ENCODE measurements around the gene LGALS9.
"Not testable (repeated sequence)": the region's sequence is repeated elsewhere in the genome, so short reads cannot be mapped to it uniquely, and the experiment has no call there.

The LGALS9 gene

GRCh38 chr17:27686322-27686721 is 55.3 kb downstream of the LGALS9 start:
- DNase-seq (ENCODE audit: low read depth), result not testable (repeated sequence)

GRCh38 chr17:27690882-27691281 is 59.9 kb downstream of the LGALS9 start:
- DNase-seq (ENCODE audit: low read depth), result no peak

DNA sequence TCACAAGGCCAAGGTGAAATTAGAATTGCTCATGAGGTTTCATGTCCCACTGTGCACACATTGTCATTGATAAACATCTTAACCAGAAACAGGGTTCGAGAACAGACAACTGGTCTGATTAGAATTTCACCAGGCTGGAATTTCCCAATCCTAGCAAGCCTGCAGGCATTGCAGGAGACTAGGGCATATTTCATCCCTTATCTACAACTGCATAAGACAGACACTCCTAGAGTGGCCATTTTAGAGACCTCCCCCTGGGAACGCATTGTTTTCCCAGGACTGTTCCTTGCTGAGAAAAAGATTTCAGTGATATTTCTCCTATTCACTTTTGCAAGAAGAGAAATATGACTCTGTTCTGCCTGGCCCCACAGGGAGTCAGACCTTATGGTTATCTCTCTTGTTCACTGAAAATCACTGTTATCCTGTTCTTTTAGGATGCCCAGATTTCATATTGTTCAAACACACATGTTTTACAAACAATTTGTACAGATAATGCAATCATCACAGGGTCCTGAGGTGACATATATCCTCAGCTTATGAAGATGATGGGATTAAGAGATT is 64.3 kb downstream of the LGALS9 start:
- DNase-seq (ENCODE audit: low read depth), result not testable (repeated sequence)

Data from stimulated activated CD8-positive, alpha-beta memory T cell treated with anti-CD3 and anti-CD28 coated beads, Interleukin-12 subunit alpha, Interleukin-12 subunit beta, amount 100 ng/mL, for 1 hour (primary cell).